ENCODE results near the gene ALOXE3.

- TF ChIP-seq, protein P1, sequence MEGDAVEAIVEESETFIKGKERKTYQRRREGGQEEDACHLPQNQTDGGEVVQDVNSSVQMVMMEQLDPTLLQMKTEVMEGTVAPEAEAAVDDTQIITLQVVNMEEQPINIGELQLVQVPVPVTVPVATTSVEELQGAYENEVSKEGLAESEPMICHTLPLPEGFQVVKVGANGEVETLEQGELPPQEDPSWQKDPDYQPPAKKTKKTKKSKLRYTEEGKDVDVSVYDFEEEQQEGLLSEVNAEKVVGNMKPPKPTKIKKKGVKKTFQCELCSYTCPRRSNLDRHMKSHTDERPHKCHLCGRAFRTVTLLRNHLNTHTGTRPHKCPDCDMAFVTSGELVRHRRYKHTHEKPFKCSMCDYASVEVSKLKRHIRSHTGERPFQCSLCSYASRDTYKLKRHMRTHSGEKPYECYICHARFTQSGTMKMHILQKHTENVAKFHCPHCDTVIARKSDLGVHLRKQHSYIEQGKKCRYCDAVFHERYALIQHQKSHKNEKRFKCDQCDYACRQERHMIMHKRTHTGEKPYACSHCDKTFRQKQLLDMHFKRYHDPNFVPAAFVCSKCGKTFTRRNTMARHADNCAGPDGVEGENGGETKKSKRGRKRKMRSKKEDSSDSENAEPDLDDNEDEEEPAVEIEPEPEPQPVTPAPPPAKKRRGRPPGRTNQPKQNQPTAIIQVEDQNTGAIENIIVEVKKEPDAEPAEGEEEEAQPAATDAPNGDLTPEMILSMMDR (IDR thresholded peaks at IDR 0.05), result no peak
- no peak for TF ChIP-seq POLR2A (IDR thresholded peaks at IDR 0.05)
- no peak for TF ChIP-seq EP300 (IDR thresholded peaks at IDR 0.05)
Observed at GRCh38 chr17:8162997-8163977, 45.0 kb upstream of the ALOXE3 start.

All from stomach (tissue), 4 donors.